ENCODE results near the gene REV3L.
"Not testable (repeated sequence)": the region's sequence is repeated elsewhere in the genome, so short reads cannot be mapped to it uniquely, and the experiment has no call there.

Gene REV3L

DNA sequence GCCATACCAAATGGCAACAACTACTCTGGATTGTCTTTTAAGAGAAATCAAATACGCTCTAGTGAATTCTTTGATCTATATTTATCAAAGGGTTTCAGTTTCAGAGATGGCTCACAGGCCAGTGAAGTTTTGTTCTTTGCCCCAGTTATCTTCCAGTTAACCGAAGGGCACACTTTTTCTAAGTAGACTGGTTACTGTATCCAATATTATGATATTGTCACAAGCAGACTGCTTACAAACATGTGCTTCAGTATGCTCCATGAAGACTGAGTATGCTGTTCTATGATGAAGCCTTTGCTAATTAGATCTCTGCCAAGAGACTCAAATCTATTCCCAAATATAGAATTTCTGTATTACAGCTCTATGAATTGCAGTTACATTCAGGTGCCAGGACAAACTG, 181.1 kb downstream of the REV3L start:
- no peak overlapping the region for H3K4me3 ChIP-seq (replicated peaks; ENCODE audit: low read depth, low read length)
- TF ChIP-seq, protein P1, sequence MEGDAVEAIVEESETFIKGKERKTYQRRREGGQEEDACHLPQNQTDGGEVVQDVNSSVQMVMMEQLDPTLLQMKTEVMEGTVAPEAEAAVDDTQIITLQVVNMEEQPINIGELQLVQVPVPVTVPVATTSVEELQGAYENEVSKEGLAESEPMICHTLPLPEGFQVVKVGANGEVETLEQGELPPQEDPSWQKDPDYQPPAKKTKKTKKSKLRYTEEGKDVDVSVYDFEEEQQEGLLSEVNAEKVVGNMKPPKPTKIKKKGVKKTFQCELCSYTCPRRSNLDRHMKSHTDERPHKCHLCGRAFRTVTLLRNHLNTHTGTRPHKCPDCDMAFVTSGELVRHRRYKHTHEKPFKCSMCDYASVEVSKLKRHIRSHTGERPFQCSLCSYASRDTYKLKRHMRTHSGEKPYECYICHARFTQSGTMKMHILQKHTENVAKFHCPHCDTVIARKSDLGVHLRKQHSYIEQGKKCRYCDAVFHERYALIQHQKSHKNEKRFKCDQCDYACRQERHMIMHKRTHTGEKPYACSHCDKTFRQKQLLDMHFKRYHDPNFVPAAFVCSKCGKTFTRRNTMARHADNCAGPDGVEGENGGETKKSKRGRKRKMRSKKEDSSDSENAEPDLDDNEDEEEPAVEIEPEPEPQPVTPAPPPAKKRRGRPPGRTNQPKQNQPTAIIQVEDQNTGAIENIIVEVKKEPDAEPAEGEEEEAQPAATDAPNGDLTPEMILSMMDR (IDR thresholded peaks at IDR 0.05; ENCODE audit: low read depth, low read length, missing control alignments), result no peak
- no peak for DNase-seq (ENCODE audit: extremely low read depth, low read depth)

DNA sequence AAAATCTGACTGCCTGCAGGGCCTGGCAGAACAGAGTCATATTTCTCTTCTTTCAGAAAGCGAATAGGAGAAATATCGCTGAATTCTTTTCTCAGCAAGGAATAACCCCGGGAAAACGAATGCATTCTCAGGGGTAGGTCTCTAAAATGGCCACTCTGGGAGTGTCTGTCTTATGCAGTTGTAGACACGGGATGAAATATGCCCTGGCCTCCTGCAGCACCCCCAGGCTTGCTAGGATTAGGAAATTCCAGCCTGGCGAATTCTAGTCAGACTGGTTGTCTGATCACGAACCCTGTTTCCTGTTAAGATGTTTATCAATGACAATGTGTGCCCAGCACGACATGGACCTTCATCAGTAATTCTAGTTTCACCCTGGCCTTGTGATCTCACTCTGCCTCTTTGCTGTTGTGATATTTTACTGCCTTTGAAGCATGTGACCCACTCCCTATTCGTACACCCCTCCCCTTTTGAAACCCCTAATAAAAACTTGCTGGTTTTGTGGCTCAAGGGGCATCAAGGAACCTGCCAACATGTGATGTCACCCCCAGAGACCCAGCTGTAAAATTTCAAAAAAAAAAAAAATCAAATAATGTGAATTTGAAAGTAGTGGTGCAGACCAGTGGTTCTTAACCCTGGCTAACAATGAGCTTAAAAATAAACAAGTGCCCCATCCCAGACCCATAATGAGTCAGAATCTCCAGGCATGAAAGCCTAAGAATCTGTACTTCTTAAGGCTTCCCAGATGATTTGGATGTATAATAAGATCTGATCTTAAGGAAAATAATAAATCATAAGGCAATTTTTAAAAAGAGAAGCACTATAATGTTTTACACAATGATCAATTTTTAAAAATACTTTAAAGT, 181.8 kb downstream of the REV3L start:
- not testable (repeated sequence) for DNase-seq (ENCODE audit: extremely low read depth, low read depth); H3K4me3 ChIP-seq (replicated peaks; ENCODE audit: low read depth, low read length)

DNA sequence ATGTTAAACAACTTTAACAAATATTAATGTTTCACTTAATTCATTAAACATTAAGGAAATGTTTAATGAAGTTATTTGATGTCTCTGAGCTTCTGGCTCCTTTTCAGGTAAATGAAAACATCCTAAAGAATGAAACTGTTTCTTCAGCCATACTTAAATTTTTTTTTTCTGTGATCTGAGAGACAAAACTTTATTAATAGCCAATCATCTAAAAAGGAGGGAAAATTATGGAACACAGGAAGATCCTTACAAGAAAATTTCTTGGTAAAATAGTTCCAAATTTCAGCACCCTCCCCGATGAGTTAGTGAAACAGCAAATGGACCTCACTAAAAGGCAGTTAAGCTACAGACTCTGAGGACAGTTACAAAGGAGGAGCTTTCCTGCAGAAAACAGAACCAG, 185.2 kb downstream of the REV3L start:
- TF ChIP-seq, protein P1 (IDR thresholded peaks at IDR 0.05; ENCODE audit: low read depth, low read length, missing control alignments), result no peak
- DNase-seq (ENCODE audit: extremely low read depth, low read depth), result no peak
- H3K4me3 ChIP-seq (replicated peaks; ENCODE audit: low read depth, low read length), result no peak overlapping the region

DNA sequence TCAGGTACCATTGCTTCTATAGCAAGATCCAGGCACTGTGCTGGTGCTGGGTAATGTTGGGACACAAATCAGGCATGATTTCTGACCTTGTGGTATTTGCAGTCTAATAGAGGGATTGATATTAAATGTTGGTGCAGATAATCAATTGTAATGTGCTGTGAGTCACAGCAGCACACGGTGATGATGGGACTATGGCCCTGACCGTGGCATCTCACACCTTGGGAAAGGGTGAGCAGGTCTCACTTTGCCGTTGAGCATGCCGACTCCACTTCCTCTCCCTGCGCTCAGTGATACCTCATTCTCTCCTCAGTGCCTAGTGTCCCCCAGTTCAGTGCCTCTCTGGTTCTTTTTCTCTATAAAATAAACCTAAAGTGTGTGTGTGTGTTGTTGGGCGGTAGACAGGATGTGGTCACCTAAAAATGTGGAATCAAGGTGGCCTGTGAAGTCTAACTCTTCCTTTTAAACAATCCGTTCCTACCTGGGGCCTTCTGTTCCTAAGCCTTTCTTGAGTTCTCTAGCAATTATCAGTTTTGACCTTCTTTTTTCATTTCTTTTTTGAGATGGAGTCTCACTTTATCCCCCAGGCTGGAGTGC, 188.5 kb downstream of the REV3L start:
- no peak overlapping the region for H3K4me3 ChIP-seq (replicated peaks; ENCODE audit: low read depth, low read length)
- DNase-seq (ENCODE audit: extremely low read depth, low read depth), result no peak
- TF ChIP-seq, protein P1 (IDR thresholded peaks at IDR 0.05; ENCODE audit: low read depth, low read length, missing control alignments), result no peak

DNA sequence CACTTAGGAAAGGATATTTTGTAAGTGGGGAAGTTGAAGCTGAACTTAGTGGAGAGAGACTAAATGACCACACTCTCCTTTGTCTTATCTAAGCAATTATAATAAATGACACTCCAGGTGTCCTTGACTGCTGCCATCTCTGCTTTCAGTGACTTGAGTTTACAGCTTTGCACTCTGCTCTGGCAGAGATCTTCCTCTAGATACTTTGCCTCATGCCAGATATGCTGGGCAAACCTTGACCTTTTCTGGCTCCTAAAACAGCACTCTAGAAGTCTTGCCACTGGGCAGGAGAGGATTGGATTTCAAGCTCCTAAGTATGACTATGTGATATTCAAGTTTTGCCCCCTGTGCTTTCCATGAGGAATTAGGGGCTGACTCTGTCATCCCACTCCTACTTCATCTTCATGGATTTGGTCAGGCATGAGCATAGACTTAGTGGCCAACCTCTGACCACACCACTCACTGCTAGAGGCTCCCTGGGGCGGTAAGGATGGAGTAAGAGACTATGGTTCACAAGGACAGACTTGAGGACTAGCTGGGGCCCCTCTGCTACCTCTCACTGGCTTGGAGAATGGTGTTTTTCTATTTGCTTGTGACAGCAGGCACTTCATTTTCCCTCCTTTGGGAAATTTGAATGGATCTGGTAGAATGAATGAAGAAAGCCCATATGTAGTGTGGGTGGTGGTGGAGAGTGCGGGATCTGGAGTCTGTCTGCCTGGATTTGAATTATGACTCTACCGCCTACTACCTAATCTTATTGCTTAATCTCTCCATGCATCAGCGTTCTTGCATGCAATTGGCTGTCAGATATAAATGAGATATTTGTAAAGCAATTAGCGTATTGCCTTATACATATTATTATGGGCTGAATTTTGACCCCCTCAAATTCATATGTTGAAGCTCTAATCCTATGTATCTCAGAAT, 191.4 kb downstream of the REV3L start:
- DNase-seq (ENCODE audit: extremely low read depth, low read depth), result no peak
- TF ChIP-seq, protein P1 (IDR thresholded peaks at IDR 0.05; ENCODE audit: low read depth, low read length, missing control alignments), result no peak

DNA sequence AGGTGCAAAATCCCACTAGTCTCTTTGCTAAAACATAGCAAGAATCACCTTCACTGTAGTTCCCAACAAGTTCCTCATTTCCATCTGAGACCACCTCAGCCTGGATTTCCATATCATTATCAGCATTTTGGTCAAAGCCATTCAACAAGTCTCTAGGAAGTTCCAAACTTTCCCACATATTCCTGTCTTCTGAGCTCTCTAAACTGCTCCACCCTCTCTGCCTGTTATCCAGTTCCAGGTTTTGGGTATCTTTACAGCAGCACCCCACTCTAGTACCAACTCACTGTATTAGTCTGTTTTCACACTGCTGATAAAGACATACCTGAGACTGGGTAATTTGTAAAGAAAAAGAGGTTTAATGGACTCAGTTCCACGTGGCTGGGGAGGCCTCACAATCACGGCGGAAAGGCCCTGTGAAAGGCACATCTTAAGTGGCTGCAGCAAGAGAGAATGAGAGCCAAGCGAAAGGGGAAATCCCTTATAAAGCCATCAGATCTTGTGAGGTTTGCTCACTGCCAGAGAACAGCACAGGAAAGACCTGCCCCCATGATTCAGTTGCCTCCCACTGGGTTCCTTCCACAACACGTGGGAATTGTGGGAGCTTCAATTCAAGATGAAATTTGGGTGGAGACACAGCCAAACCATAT, 192.2 kb downstream of the REV3L start:
- DNase-seq (ENCODE audit: extremely low read depth, low read depth); H3K4me3 ChIP-seq (replicated peaks; ENCODE audit: low read depth, low read length): not testable (repeated sequence)

More for the DNA sequence above, 191.4 kb downstream of the REV3L start:
- no peak overlapping the region for H3K4me3 ChIP-seq (replicated peaks; ENCODE audit: low read depth, low read length)

DNA sequence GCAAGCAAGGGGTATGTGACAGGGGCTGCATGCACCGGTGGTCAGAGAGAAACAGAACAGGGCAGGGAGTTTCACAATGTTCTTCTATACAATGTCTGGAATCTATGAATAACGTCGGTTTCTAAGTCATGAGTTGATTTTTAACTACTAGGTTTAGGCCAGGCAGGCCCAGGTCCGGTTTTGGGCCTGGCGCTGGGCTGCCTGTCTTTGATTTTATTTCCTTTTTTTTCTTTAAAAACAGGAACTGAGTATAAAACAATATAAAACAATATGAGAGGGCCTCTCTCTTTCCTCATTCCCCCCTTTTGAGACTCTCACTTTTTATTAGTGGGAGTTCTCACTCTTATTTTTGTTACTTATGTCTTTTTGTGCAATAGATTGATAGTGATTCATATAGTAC, 198.7 kb downstream of the REV3L start:
- not testable (repeated sequence) for H3K4me3 ChIP-seq (replicated peaks; ENCODE audit: low read depth, low read length); DNase-seq (ENCODE audit: extremely low read depth, low read depth)

DNA sequence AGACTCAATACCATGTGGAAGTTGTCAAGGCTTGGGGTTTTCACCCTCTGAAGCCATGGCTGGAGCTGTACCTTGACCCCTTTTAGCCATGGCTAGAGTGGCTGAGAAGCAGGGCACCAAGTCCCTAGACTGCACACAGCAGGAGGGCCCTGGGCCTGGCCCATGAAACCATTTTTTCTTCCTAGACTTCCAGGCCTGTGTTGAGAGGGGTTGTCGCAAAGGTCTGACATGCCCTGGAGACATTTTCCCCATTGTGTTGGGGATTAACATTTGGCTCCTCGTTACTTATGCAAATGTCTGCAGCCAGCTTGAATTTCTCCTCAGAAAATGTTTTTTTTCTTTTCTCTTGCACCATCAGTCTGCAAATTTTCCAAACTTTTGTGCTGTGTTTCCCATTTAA, 199.3 kb downstream of the REV3L start:
- H3K4me3 ChIP-seq (replicated peaks; ENCODE audit: low read depth, low read length), result no peak overlapping the region
- DNase-seq (ENCODE audit: extremely low read depth, low read depth), result no peak
- TF ChIP-seq, protein P1 (IDR thresholded peaks at IDR 0.05; ENCODE audit: low read depth, low read length, missing control alignments), result no peak

Data from HFF-Myc (cell line).